SK-N-SH (cell line): Measurements from ENCODE around the gene NEMP1. TPM values are rescaled to one million over a fixed set of nuclear protein-coding genes. Genes with fewer than 3 reads are reported as not detected.
A peak's percentile ranks its signal among the peaks of the same experiment; 100 is the strongest.

Experiments used
- CTCF ChIA-PET: fragments of 300-600, 350-600 bp; formaldehyde crosslinking; extraction: SDS; loops from one replicate; lab custom pipeline; 2021; lab: Yijun Ruan, JAX
- POLR2A ChIA-PET: fragments of 350-600 bp; sonication (Branson Sonifier 250); formaldehyde crosslinking; extraction: SDS; loops from one replicate; lab custom pipeline; 2020; ENCODE audit warnings: antibody characterized with exemption, inconsistent platforms; lab: Yijun Ruan, JAX
- DNase-seq: peaks from one replicate; pipeline ENCODE4 v3.0.0; 2012
- H2AFZ ChIP-seq: fragments of 200-600 bp; sonication (generic); 2 replicates; pipeline ENCODE4 v1.8.1; 2016; ENCODE audit warnings: antibody characterized with exemption, mild to moderate bottlenecking, low read depth
- H3F3A ChIP-seq: fragments of 200-600 bp; sonication (generic); replicated peaks from 2 replicates; pipeline ENCODE3; 2016; ENCODE audit warnings: antibody characterized with exemption, mild to moderate bottlenecking; ENCODE audit not compliant: insufficient read depth
- H3K27ac ChIP-seq, 2 experiments: fragments of 200-500 bp in 1 of 2; fragments of 200-600 bp in 1 of 2; sonication (Bioruptor generic) in 1 of 2; sonication (generic), shearing (Covaris generic) in 1 of 2; 2 replicates each; pipeline versions ENCODE4 v1.5.1 to v1.6.1; 2014 to 2016; ENCODE audit warnings: low read depth in 2 of 2, inconsistent platforms in 1 of 2, low read length in 1 of 2, mild to moderate bottlenecking in 1 of 2, mixed read lengths in 1 of 2
- H3K27me3 ChIP-seq: fragments of 200-600 bp; sonication (generic), shearing (Covaris generic); 2 replicates; pipeline ENCODE4 v1.6.1; 2016; ENCODE audit warnings: mixed run types; ENCODE audit not compliant: insufficient read depth
- H3K36me3 ChIP-seq, 2 experiments: fragments of 200-500 bp in 1 of 2; fragments of 200-600 bp in 1 of 2; sonication (Bioruptor generic) in 1 of 2; sonication (generic) in 1 of 2; replicated peaks in 1 of 2; 2 replicates each; pipeline versions ENCODE3 to v1.5.1; 2014 to 2016; ENCODE audit warnings: low read length in 1 of 2, mild to moderate bottlenecking in 1 of 2; ENCODE audit not compliant: insufficient read depth in 2 of 2, control insufficient read depth in 1 of 2
- H3K4me1 ChIP-seq, 2 experiments: fragments of 200-500 bp in 1 of 2; fragments of 200-600 bp in 1 of 2; sonication (Bioruptor generic) in 1 of 2; sonication (generic), shearing (Covaris generic) in 1 of 2; 2 replicates each; pipeline versions ENCODE4 v1.5.1 to v1.6.1; 2014 to 2016; ENCODE audit warnings: low read depth in 1 of 2, low read length in 1 of 2, mixed run types in 1 of 2; ENCODE audit not compliant: insufficient read depth in 2 of 2, control insufficient read depth in 1 of 2
- H3K4me2 ChIP-seq: fragments of 200-600 bp; sonication (generic), shearing (Covaris generic); 2 replicates; pipeline ENCODE4 v1.6.1; 2017; ENCODE audit warnings: mixed run types
- H3K4me3 ChIP-seq, 2 experiments: fragments of 200-500 bp in 1 of 2; fragments of 200-600 bp in 1 of 2; sonication (Bioruptor generic) in 1 of 2; sonication (generic), shearing (Covaris generic) in 1 of 2; 2 replicates each; pipeline versions ENCODE4 v1.5.1 to v1.8.1; 2014 to 2016; ENCODE audit warnings: low read depth in 2 of 2, inconsistent platforms in 1 of 2, low read length in 1 of 2, mild to moderate bottlenecking in 1 of 2, mixed read lengths in 1 of 2, moderate library complexity in 1 of 2
- H3K79me2 ChIP-seq: fragments of 200-600 bp; sonication (generic); 2 replicates; pipeline ENCODE4 v1.8.1; 2017; ENCODE audit warnings: mild to moderate bottlenecking; ENCODE audit not compliant: insufficient read depth
- H3K9ac ChIP-seq: fragments of 200-600 bp; sonication (generic); 2 replicates; pipeline ENCODE4 v1.6.1; 2017; ENCODE audit warnings: mixed run types
- H3K9me2 ChIP-seq: fragments of 200-600 bp; sonication (generic); 2 replicates; pipeline ENCODE4 v1.6.1; 2017; ENCODE audit warnings: mixed run types
- H3K9me3 ChIP-seq: fragments of 200-600 bp; sonication (generic); 2 replicates; pipeline ENCODE4 v1.6.1; 2017; ENCODE audit warnings: mixed run types, mild to moderate bottlenecking, moderate library complexity
- H4K20me1 ChIP-seq: fragments of 200-600 bp; sonication (generic); 2 replicates; pipeline ENCODE4 v1.6.1; 2017; ENCODE audit warnings: mild to moderate bottlenecking, mixed run types; ENCODE audit not compliant: insufficient read depth
- CHD2 ChIP-seq: fragments of 150-350 bp; IDR thresholded peaks from 2 replicates; pipeline ENCODE4 v1.6.1; 2018; ENCODE audit warnings: low read length; ENCODE audit not compliant: partially characterized antibody
- CTCF ChIP-seq: fragments of 200-600 bp; sonication (generic); IDR thresholded peaks from 2 replicates; pipeline ENCODE4 v1.6.1; 2017; ENCODE audit warnings: antibody characterized with exemption, mild to moderate bottlenecking, moderate library complexity
- ELF1 ChIP-seq: IDR thresholded peaks from 2 replicates; pipeline ENCODE4 v1.4.0; 2012
- EP300 ChIP-seq, 2 experiments: IDR thresholded peaks; 2 replicates each; pipeline versions ENCODE4 v1.4.0 to v1.6.1; 2012; ENCODE audit warnings: borderline replicate concordance in 1 of 2, low read depth in 1 of 2, low read length in 1 of 2
- GABPA ChIP-seq: IDR thresholded peaks from 2 replicates; pipeline ENCODE4 v1.4.0; 2012; ENCODE audit warnings: low read depth, mild to moderate bottlenecking
- GATA2 ChIP-seq: sonication (generic); formaldehyde crosslinking; IDR thresholded peaks from 2 replicates; pipeline ENCODE4 v1.5.0; 2020; ENCODE audit warnings: mild to moderate bottlenecking, missing genetic modification reagents
- MEF2A ChIP-seq: IDR thresholded peaks from 2 replicates; pipeline ENCODE4 v1.4.0; 2012; ENCODE audit warnings: low read depth, borderline replicate concordance
- NRF1 ChIP-seq: IDR thresholded peaks from 2 replicates; pipeline ENCODE4 v1.6.1; 2012; ENCODE audit warnings: low read depth, mild to moderate bottlenecking, low read length
- POLR2AphosphoS5 ChIP-seq: IDR thresholded peaks from 2 replicates; pipeline ENCODE4 v1.6.1; 2012; ENCODE audit warnings: low read depth, low read length
- RCOR1 ChIP-seq: fragments of 150-350 bp; IDR thresholded peaks from 2 replicates; pipeline ENCODE4 v1.6.1; 2017; ENCODE audit warnings: antibody characterized with exemption, low read length
- RFX5 ChIP-seq: IDR thresholded peaks from 2 replicates; pipeline ENCODE4 v1.6.1; 2012; ENCODE audit warnings: mild to moderate bottlenecking, improper control_type of control experiment, low read length
- SIN3A ChIP-seq: IDR thresholded peaks from 2 replicates; pipeline ENCODE4 v1.6.1; 2012; ENCODE audit warnings: low read depth, mild to moderate bottlenecking, low read length, moderate library complexity, borderline replicate concordance
- SMC3 ChIP-seq: IDR thresholded peaks from 2 replicates; pipeline ENCODE4 v1.6.1; 2012; ENCODE audit warnings: low read depth, low read length, improper control_type of control experiment
- TCF12 ChIP-seq: IDR thresholded peaks from 2 replicates; pipeline ENCODE4 v1.4.0; 2012
- TEAD4 ChIP-seq: IDR thresholded peaks from 2 replicates; pipeline ENCODE4 v1.4.0; 2012; ENCODE audit warnings: mild to moderate bottlenecking, borderline replicate concordance; ENCODE audit not compliant: insufficient read depth
- YY1 ChIP-seq: IDR thresholded peaks from 2 replicates; pipeline ENCODE4 v1.4.0; 2012; ENCODE audit warnings: low read depth, mild to moderate bottlenecking
- WGBS: methylation state at CpG from one replicate; pipeline ENCODE4 v1.1.6; 2017; ENCODE audit warnings: low lambda C conversion rate; 5-methylcytosine and 5-hydroxymethylcytosine counted together
- polyA plus RNA-seq, 3 experiments: library from polyadenylated mRNA; depleted of rRNA; stranded (reverse); fragments of >200 nt; gene quantifications; 2 replicates each; pipeline ENCODE4 v1.2.3, GENCODE V29; 2012
- TF ChIP-seq, protein P1 (sequence below): IDR thresholded peaks from 2 replicates; pipeline ENCODE4 v1.4.0; 2012; ENCODE audit warnings: low read depth
- TF ChIP-seq, protein P2 (sequence below): IDR thresholded peaks from 2 replicates; pipeline ENCODE4; 2012
- TF ChIP-seq, protein P3 (sequence below): fragments of 150-350 bp; IDR thresholded peaks from 2 replicates; pipeline ENCODE4 v1.6.1; 2016; ENCODE audit warnings: mild to moderate bottlenecking, low read depth, low read length
- TF ChIP-seq, protein P4 (sequence below): IDR thresholded peaks from 2 replicates; pipeline ENCODE4 v1.4.0; 2012; ENCODE audit warnings: low read depth, borderline replicate concordance

The NEMP1 gene
- polyA plus RNA-seq, 1 of the 3 experiments (the other 2 are of a cell fraction) = 6.2 TPM

DNA sequence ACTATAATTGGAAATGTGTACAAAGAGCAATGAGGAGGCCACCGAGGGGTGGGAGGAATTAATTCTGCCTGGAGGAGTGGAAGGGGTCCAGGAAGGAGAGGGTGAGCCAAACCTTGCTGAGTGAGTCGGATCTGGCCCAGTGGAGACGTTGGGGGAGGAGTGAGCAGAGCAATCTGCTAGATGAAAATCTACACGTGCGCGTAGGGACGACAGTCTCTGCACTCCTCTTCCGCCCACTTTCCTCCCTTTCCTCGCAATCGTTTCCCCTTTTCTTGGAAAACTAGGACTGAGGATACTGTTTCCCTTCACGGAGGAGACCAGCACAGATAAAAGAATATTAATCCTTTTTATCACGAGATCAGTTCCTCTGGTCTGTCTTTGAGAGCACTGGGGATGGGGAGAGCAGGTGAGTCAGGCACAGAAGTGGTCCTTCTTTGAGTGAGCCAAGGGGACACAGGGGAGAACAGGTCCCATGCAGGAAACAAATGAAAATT, 7.5 kb upstream of the NEMP1 start:
- peak overlapping the region; percentile 73 to 82 for H3K4me3 ChIP-seq
- POLR2A ChIA-PET = no interaction called here
- H3K4me2 ChIP-seq = peak overlapping the region; percentile 92
- TF ChIP-seq, protein P1, sequence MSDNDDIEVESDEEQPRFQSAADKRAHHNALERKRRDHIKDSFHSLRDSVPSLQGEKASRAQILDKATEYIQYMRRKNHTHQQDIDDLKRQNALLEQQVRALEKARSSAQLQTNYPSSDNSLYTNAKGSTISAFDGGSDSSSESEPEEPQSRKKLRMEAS = peak; percentile 59; the same call in 1 of the 2 replicates
- TF ChIP-seq GATA2 (CRISPR knock-in tag) (peak; percentile 10; the same call in 1 of the 2 replicates), ELF1 (no peak)
- H3K36me3 ChIP-seq = peaks cover 3 to 4% of the 10 kb centered on the region in 2 experiments
- peak; percentile 14 for DNase-seq
- WGBS = 40% methylated on average over 12 of the region's 12 CpGs
- no peaks in the 10 kb centered on the region for H3K9me3 ChIP-seq
- peak overlapping the region; percentile 86 for H3K9ac ChIP-seq
- H2AFZ ChIP-seq = peak overlapping the region; percentile 56
- H3K27me3 ChIP-seq = no peaks in the 10 kb centered on the region
- CTCF ChIA-PET = interaction anchor here (1.0 to 23.2 kb wide), 9 partner anchors 11 to 400 kb away, joined by 3 to 339 read pairs (median 7); partner anchors contain the start of genes LRP1, NEMP1 and STAT6
- peaks cover 20% of the 10 kb centered on the region for H3K79me2 ChIP-seq
- peaks cover 8% of the 10 kb centered on the region for H4K20me1 ChIP-seq
- peaks cover 17 to 22% of the 10 kb centered on the region in 2 experiments; a peak in 2 of 4 replicates for H3K4me1 ChIP-seq
- H3K27ac ChIP-seq = peak overlapping the region; percentile 96 to 98
- H3F3A ChIP-seq = peaks cover 38% of the 10 kb centered on the region
- no peaks in the 10 kb centered on the region for H3K9me2 ChIP-seq

GRCh38 chr12:57080855-57081254, 2.3 kb upstream of the NEMP1 start:
- WGBS = 100% methylated on average over 1 of the region's 1 CpG
- Histone ChIP-seq H3K9me2 (no peaks in the 10 kb centered on the region), H2AFZ (no peak overlapping the region), H3K79me2 (peaks cover 25% of the 10 kb centered on the region), H3K4me1 (peaks cover 2 to 12% of the 10 kb centered on the region in 2 experiments; a peak in 2 of 4 replicates), H4K20me1 (no peaks in the 10 kb centered on the region), H3K9ac (no peak overlapping the region), H3K36me3 (no peaks in the 10 kb centered on the region), H3K27me3 (no peaks in the 10 kb centered on the region), H3K4me3 (no peak overlapping the region), H3F3A (peaks cover 25% of the 10 kb centered on the region), H3K9me3 (no peaks in the 10 kb centered on the region), H3K4me2 (no peak overlapping the region), H3K27ac (no peak overlapping the region)
- ChIA-PET CTCF (interaction anchor here (1.5 to 14.9 kb wide), 4 partner anchors 12 to 329 kb away, joined by 3 to 339 read pairs (median 48); partner anchors contain the start of genes NAB2 and STAT6), POLR2A (interaction anchor here (0.7 kb wide), 1 partner anchor 421 kb away, joined by 3 read pairs; no protein-coding TSS in a partner anchor)
- no peak for DNase-seq
- TF ChIP-seq YY1 (no peak), GABPA (no peak), CTCF (no peak), POLR2AphosphoS5 (no peak), GATA2 (CRISPR knock-in tag) (no peak), TCF12 (no peak), NRF1 (no peak), CHD2 (no peak), RFX5 (no peak), EP300 (IDR thresholded peaks at IDR 0.05; ENCODE audit: borderline replicate concordance in 1 of 2, low read depth in 1 of 2, low read length in 1 of 2) (no peak), RCOR1 (no peak), TEAD4 (no peak), MEF2A (no peak), SIN3A (no peak), SMC3 (no peak)
- TF ChIP-seq, protein P2, sequence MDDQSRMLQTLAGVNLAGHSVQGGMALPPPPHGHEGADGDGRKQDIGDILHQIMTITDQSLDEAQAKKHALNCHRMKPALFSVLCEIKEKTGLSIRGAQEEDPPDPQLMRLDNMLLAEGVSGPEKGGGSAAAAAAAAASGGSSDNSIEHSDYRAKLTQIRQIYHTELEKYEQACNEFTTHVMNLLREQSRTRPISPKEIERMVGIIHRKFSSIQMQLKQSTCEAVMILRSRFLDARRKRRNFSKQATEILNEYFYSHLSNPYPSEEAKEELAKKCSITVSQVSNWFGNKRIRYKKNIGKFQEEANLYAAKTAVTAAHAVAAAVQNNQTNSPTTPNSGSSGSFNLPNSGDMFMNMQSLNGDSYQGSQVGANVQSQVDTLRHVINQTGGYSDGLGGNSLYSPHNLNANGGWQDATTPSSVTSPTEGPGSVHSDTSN = no peak
- TF ChIP-seq, protein P1 = no peak
- TF ChIP-seq, protein P3, sequence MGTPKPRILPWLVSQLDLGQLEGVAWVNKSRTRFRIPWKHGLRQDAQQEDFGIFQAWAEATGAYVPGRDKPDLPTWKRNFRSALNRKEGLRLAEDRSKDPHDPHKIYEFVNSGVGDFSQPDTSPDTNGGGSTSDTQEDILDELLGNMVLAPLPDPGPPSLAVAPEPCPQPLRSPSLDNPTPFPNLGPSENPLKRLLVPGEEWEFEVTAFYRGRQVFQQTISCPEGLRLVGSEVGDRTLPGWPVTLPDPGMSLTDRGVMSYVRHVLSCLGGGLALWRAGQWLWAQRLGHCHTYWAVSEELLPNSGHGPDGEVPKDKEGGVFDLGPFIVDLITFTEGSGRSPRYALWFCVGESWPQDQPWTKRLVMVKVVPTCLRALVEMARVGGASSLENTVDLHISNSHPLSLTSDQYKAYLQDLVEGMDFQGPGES = no peak
- TF ChIP-seq, protein P4, sequence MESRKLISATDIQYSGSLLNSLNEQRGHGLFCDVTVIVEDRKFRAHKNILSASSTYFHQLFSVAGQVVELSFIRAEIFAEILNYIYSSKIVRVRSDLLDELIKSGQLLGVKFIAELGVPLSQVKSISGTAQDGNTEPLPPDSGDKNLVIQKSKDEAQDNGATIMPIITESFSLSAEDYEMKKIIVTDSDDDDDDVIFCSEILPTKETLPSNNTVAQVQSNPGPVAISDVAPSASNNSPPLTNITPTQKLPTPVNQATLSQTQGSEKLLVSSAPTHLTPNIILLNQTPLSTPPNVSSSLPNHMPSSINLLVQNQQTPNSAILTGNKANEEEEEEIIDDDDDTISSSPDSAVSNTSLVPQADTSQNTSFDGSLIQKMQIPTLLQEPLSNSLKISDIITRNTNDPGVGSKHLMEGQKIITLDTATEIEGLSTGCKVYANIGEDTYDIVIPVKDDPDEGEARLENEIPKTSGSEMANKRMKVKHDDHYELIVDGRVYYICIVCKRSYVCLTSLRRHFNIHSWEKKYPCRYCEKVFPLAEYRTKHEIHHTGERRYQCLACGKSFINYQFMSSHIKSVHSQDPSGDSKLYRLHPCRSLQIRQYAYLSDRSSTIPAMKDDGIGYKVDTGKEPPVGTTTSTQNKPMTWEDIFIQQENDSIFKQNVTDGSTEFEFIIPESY = no peak
